ENCODE data around the gene CAPN5. TPM values are rescaled to one million over a fixed set of nuclear protein-coding genes. Genes with fewer than 3 reads are reported as not detected.

The CAPN5 gene
- total RNA-seq, 2 experiments from 2014 or later = 5.1 to 6.9 TPM

GRCh38 chr11:77079666-77080065 lies 12.9 kb downstream of the CAPN5 start:
- POLR2A ChIA-PET = no interaction called here
- CTCF ChIA-PET = interaction anchor here (1.1 kb wide), 1 partner anchor 12 kb away, joined by 5 read pairs; no protein-coding TSS in a partner anchor
- no peak for ATAC-seq (ENCODE audit: poor library complexity)
- Histone ChIP-seq H3K4me1 (ENCODE audit: insufficient read depth, low read length) (peaks cover 26% of the 10 kb centered on the region), H3K4me3 (ENCODE audit: low read length) (no peak overlapping the region), H3K27ac (ENCODE audit: low read depth in 1 of 2, low read length in 2 of 2) (no peak overlapping the region), H3K27me3 (ENCODE audit: control insufficient read depth in 1 of 2, insufficient read depth in 2 of 2, low read length in 2 of 2) (no peaks in the 10 kb centered on the region), H3K36me3 (ENCODE audit: insufficient read depth, low read length) (no peaks in the 10 kb centered on the region), H3K9me3 (ENCODE audit: control insufficient read depth in 1 of 2, insufficient read depth in 1 of 2, low read length in 2 of 2) (peaks cover 0 to 6% of the 10 kb centered on the region in 2 experiments)
- Mint-ChIP-seq H3K4me1 (ENCODE audit: low read depth) (peaks cover 18% of the 10 kb centered on the region), H3K4me3 (no peak overlapping the region), H3K36me3 (ENCODE audit: low read depth) (no peaks in the 10 kb centered on the region), H3K9me3 (no peaks in the 10 kb centered on the region), H3K27me3 (no peaks in the 10 kb centered on the region), H3K27ac (no peak overlapping the region)
- intact Hi-C loops (cut with DNase I, micrococcal nuclease) = no loop called here
- TF ChIP-seq CTCF (IDR thresholded peaks at IDR 0.05) = no peak
- no peak for DNase-seq

- no peak overlapping the region for H3K4me3 ChIP-seq (ENCODE audit: low read length)
- no peaks in the 10 kb centered on the region for H3K36me3 Mint-ChIP-seq (ENCODE audit: low read depth)
- no peaks in the 10 kb centered on the region for H3K27me3 Mint-ChIP-seq
- H3K4me1 ChIP-seq (ENCODE audit: insufficient read depth, low read length) = peaks cover 26% of the 10 kb centered on the region
- H3K27ac ChIP-seq (ENCODE audit: low read depth in 1 of 2, low read length in 2 of 2) = no peak overlapping the region
- POLR2A ChIA-PET = no interaction called here
- H3K4me3 Mint-ChIP-seq = no peak overlapping the region
- no peaks in the 10 kb centered on the region for H3K36me3 ChIP-seq (ENCODE audit: insufficient read depth, low read length)
- TF ChIP-seq CTCF (IDR thresholded peaks at IDR 0.05) = no peak
- H3K9me3 Mint-ChIP-seq = no peaks in the 10 kb centered on the region
- no peak overlapping the region for H3K27ac Mint-ChIP-seq
- CTCF ChIA-PET = interaction anchor here (1.0 kb wide), 1 partner anchor 10 kb away, joined by 4 read pairs; no protein-coding TSS in a partner anchor
- no peaks in the 10 kb centered on the region for H3K27me3 ChIP-seq (ENCODE audit: control insufficient read depth in 1 of 2, insufficient read depth in 2 of 2, low read length in 2 of 2)
- no peak for DNase-seq
- ATAC-seq (ENCODE audit: poor library complexity) = no peak
- intact Hi-C loops (cut with DNase I, micrococcal nuclease) = no loop called here
- peaks cover 18% of the 10 kb centered on the region for H3K4me1 Mint-ChIP-seq (ENCODE audit: low read depth)
- H3K9me3 ChIP-seq (ENCODE audit: control insufficient read depth in 1 of 2, insufficient read depth in 1 of 2, low read length in 2 of 2) = peaks cover 0 to 6% of the 10 kb centered on the region in 2 experiments
These were observed 14.0 kb downstream of the CAPN5 start for GRCh38 chr11:77080643-77081210.

GRCh38 chr11:77081381-77081851 lies 14.6 kb downstream of the CAPN5 start:
- CTCF ChIA-PET = interaction anchor here (1.0 kb wide), 1 partner anchor 10 kb away, joined by 4 read pairs; no protein-coding TSS in a partner anchor
- ATAC-seq (ENCODE audit: poor library complexity) = no peak
- H3K4me1 Mint-ChIP-seq (ENCODE audit: low read depth) = peaks cover 18% of the 10 kb centered on the region

More at GRCh38 chr11:77081381-77081851, 14.6 kb downstream of the CAPN5 start:
- intact Hi-C loops (cut with DNase I, micrococcal nuclease) = no loop called here
- peak in 1 of 14 experiments; percentile 15 for DNase-seq
- peak overlapping the region; percentile 96 for H3K27ac Mint-ChIP-seq
- no peaks in the 10 kb centered on the region for H3K27me3 Mint-ChIP-seq
- no peaks in the 10 kb centered on the region for H3K36me3 Mint-ChIP-seq (ENCODE audit: low read depth)
- H3K4me3 ChIP-seq (ENCODE audit: low read length) = no peak overlapping the region
- no peak overlapping the region for H3K4me3 Mint-ChIP-seq
- H3K4me1 ChIP-seq (ENCODE audit: insufficient read depth, low read length) = peaks cover 26% of the 10 kb centered on the region
- POLR2A ChIA-PET = interaction anchor here (0.9 to 1.9 kb wide), 2 partner anchors 9 to 10 kb away, joined by 3 to 4 read pairs; no protein-coding TSS in a partner anchor
- peaks cover 0 to 6% of the 10 kb centered on the region in 2 experiments for H3K9me3 ChIP-seq (ENCODE audit: control insufficient read depth in 1 of 2, insufficient read depth in 1 of 2, low read length in 2 of 2)
- no peak for TF ChIP-seq CTCF (IDR thresholded peaks at IDR 0.05)
- H3K36me3 ChIP-seq (ENCODE audit: insufficient read depth, low read length) = no peaks in the 10 kb centered on the region
- H3K9me3 Mint-ChIP-seq = no peaks in the 10 kb centered on the region
- H3K27me3 ChIP-seq (ENCODE audit: control insufficient read depth in 1 of 2, insufficient read depth in 2 of 2, low read length in 2 of 2) = no peaks in the 10 kb centered on the region
- H3K27ac ChIP-seq (ENCODE audit: low read depth in 1 of 2, low read length in 2 of 2) = no peak overlapping the region
